GM19328 (cell line): Measurements from ENCODE around the gene SLC39A2.

Source experiments
- ATAC-seq: cut with Tn5 transposase; IDR thresholded peaks from one replicate; pipeline ENCODE4 v1.9.1; 2021; ENCODE audit warnings: mild to moderate bottlenecking, moderate library complexity; ENCODE audit not compliant: unreplicated experiment

Gene SLC39A2

GRCh38 chr14:21043387-21043973 is 44.4 kb downstream of the SLC39A2 start:
- ATAC-seq = no peak

- no peak for ATAC-seq
Observed at GRCh38 chr14:21043974-21044618, 45.0 kb downstream of the SLC39A2 start.

GRCh38 chr14:21047378-21047781 is 48.3 kb downstream of the SLC39A2 start:
- ATAC-seq = no peak

- ATAC-seq = no peak
Observed at GRCh38 chr14:21048638-21049037, 49.5 kb downstream of the SLC39A2 start.

- no peak for ATAC-seq
Observed at GRCh38 chr14:21049271-21049673, 50.2 kb downstream of the SLC39A2 start.

GRCh38 chr14:21050597-21050996 is 51.5 kb downstream of the SLC39A2 start:
- no peak for ATAC-seq
